ENCODE data around the gene SLC7A10.

- TF ChIP-seq POLR2AphosphoS5 (IDR thresholded peaks at IDR 0.05; ENCODE audit: low read depth, low read length) (no peak), CTCF (IDR thresholded peaks at IDR 0.05) (no peak), TCF12 (IDR thresholded peaks at IDR 0.05) (no peak), FOXJ3 (CRISPR knock-in tag; IDR thresholded peaks at IDR 0.05) (no peak), TEAD4 (IDR thresholded peaks at IDR 0.05; ENCODE audit: borderline replicate concordance, insufficient read depth) (no peak), RCOR1 (IDR thresholded peaks at IDR 0.05; ENCODE audit: low read length) (no peak), EZH2phosphoT487 (IDR thresholded peaks at IDR 0.05; ENCODE audit: borderline replicate concordance, low read depth) (no peak), NFIC (IDR thresholded peaks at IDR 0.05; ENCODE audit: borderline replicate concordance) (no peak)
- TF ChIP-seq, protein P1, sequence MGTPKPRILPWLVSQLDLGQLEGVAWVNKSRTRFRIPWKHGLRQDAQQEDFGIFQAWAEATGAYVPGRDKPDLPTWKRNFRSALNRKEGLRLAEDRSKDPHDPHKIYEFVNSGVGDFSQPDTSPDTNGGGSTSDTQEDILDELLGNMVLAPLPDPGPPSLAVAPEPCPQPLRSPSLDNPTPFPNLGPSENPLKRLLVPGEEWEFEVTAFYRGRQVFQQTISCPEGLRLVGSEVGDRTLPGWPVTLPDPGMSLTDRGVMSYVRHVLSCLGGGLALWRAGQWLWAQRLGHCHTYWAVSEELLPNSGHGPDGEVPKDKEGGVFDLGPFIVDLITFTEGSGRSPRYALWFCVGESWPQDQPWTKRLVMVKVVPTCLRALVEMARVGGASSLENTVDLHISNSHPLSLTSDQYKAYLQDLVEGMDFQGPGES (IDR thresholded peaks at IDR 0.05; ENCODE audit: low read depth, low read length): no peak
- TF ChIP-seq, protein P2, sequence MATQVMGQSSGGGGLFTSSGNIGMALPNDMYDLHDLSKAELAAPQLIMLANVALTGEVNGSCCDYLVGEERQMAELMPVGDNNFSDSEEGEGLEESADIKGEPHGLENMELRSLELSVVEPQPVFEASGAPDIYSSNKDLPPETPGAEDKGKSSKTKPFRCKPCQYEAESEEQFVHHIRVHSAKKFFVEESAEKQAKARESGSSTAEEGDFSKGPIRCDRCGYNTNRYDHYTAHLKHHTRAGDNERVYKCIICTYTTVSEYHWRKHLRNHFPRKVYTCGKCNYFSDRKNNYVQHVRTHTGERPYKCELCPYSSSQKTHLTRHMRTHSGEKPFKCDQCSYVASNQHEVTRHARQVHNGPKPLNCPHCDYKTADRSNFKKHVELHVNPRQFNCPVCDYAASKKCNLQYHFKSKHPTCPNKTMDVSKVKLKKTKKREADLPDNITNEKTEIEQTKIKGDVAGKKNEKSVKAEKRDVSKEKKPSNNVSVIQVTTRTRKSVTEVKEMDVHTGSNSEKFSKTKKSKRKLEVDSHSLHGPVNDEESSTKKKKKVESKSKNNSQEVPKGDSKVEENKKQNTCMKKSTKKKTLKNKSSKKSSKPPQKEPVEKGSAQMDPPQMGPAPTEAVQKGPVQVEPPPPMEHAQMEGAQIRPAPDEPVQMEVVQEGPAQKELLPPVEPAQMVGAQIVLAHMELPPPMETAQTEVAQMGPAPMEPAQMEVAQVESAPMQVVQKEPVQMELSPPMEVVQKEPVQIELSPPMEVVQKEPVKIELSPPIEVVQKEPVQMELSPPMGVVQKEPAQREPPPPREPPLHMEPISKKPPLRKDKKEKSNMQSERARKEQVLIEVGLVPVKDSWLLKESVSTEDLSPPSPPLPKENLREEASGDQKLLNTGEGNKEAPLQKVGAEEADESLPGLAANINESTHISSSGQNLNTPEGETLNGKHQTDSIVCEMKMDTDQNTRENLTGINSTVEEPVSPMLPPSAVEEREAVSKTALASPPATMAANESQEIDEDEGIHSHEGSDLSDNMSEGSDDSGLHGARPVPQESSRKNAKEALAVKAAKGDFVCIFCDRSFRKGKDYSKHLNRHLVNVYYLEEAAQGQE (IDR thresholded peaks at IDR 0.05; ENCODE audit: low read depth, low read length): no peak
Measured at GRCh38 chr19:33189453-33189852, 36.2 kb downstream of the SLC7A10 start.

Measured in SK-N-SH (cell line).